Transverse colon (tissue), 4 donors: ENCODE measurements around the gene ADAMTS3. TPM values are rescaled to one million over a fixed set of nuclear protein-coding genes. Genes with fewer than 3 reads are reported as not detected.

Source experiments
- DNase-seq: peaks from one replicate; pipeline ENCODE4 v3.0.0-alpha.2; 2019
- H3K27ac ChIP-seq, 4 donors: fragments of 200-600 bp; sonication (generic); 2 replicates each; pipeline ENCODE4 v1.5.1; 2016 to 2018; ENCODE audit warnings: inconsistent platforms in 4 of 4
- H3K27me3 ChIP-seq: fragments of 200-600 bp; sonication (generic); 2 replicates; pipeline ENCODE4 v1.5.1; 2017; ENCODE audit warnings: inconsistent platforms
- H3K36me3 ChIP-seq, 4 donors: fragments of 200-600 bp; sonication (generic); 2 replicates each; pipeline ENCODE4 v1.5.1; 2017 to 2019; ENCODE audit warnings: inconsistent platforms in 4 of 4
- H3K4me1 ChIP-seq, 4 donors: fragments of 200-600 bp; sonication (generic); 2 replicates each; pipeline ENCODE4 v1.5.1; 2017 to 2020; ENCODE audit warnings: inconsistent platforms in 4 of 4
- H3K4me3 ChIP-seq, 4 donors: fragments of 200-600 bp; sonication (generic); 1 replicate in 1 of 4; 2 replicates in 3 of 4; pipeline versions ENCODE4 v1.5.1 to v1.6.1; 2017 to 2019; ENCODE audit warnings: inconsistent platforms in 4 of 4
- H3K9me3 ChIP-seq, 2 donors: fragments of 200-600 bp; sonication (generic); 2 replicates each; pipeline ENCODE4 v1.5.1; 2017 to 2019; ENCODE audit warnings: inconsistent platforms in 2 of 2
- CTCF ChIP-seq, 5 experiments: fragments of 200-600 bp in 3 of 5; fragments of 450-650 bp in 2 of 5; sonication (generic) in 3 of 5; IDR thresholded peaks; 1 replicate in 2 of 5; 2 replicates in 3 of 5; pipeline ENCODE4 v1.5.1; 2016 to 2017; ENCODE audit warnings: antibody characterized with exemption in 5 of 5, inconsistent platforms in 3 of 5, mild to moderate bottlenecking in 2 of 5, moderate library complexity in 1 of 5
- EP300 ChIP-seq: sonication (generic); formaldehyde crosslinking; IDR thresholded peaks from one replicate; pipeline ENCODE4 v1.6.1; 2017; ENCODE audit warnings: antibody characterized with exemption, low read depth
- POLR2A ChIP-seq: fragments of 450-650 bp; IDR thresholded peaks from one replicate; pipeline ENCODE4 v1.6.1; 2016; ENCODE audit warnings: antibody characterized with exemption, mild to moderate bottlenecking, moderate library complexity
- POLR2AphosphoS5 ChIP-seq, 3 donors: sonication (generic); formaldehyde crosslinking; IDR thresholded peaks; one replicate each; pipeline ENCODE4 v1.6.1; 2016; ENCODE audit warnings: antibody characterized with exemption in 3 of 3
- WGBS, 2 donors: methylation state at CpG; one replicate each; pipeline ENCODE4 v1.1.5; 2018; ENCODE audit warnings: low coverage in 1 of 2; 5-methylcytosine and 5-hydroxymethylcytosine counted together
- in situ Hi-C, 4 donors: fragments of 200-750 bp; cut with MboI; loops; one replicate each; pipeline versions ENCODE4 v1.15.0 to v1.15.1; 2017; ENCODE audit warnings: low sequenced_read_pairs in 3 of 4, low pct_ligation_motif_present in 1 of 4, low pct_unique_long_range_greater_than_20kb in 1 of 4
- intact Hi-C: fragments of 100-400 bp; cut with DNase I; formaldehyde crosslinking; loops from one replicate; pipeline ENCODE4 v1.15.1; 2023; ENCODE audit warnings: low total_unique reads
- total RNA-seq, 4 donors: library from RNA; depleted of rRNA; stranded (reverse); fragments of >200 nt; gene quantifications; one replicate each; pipeline ENCODE4 v1.1.0, GENCODE V29; 2016

The ADAMTS3 gene
- total RNA-seq, 4 donors from 2014 or later = 0.14 to 0.64 TPM; not detected in 2

GRCh38 chr4:72286910-72287309 is 282.1 kb downstream of the ADAMTS3 start:
- Histone ChIP-seq H3K4me3 (no peak overlapping the region), H3K9me3 (no peaks in the 10 kb centered on the region), H3K27me3 (no peaks in the 10 kb centered on the region), H3K36me3 (no peaks in the 10 kb centered on the region), H3K27ac (no peak overlapping the region), H3K4me1 (no peaks in the 10 kb centered on the region)
- no peak for DNase-seq
- intact Hi-C loops (no loop called here), in situ Hi-C loops (loop anchor here in 2 of 4 donors (25.0 kb wide), 1 partner anchor 725 kb away; no protein-coding TSS in a partner anchor)
- TF ChIP-seq EP300 = no peak
- no peak for TF ChIP-seq POLR2A
- no peak for TF ChIP-seq CTCF (IDR thresholded peaks at IDR 0.05)
- TF ChIP-seq POLR2AphosphoS5 (IDR thresholded peaks at IDR 0.05) = no peak
- WGBS, 2 donors = 76% methylated on average over 2 of the region's 2 CpGs; no CpG with 5 or more reads in 1 of the 2 donors

GRCh38 chr4:72286185-72286584 is 282.8 kb downstream of the ADAMTS3 start:
- in situ Hi-C loops = loop anchor here in 2 of 4 donors (25.0 kb wide), 1 partner anchor 726 kb away; no protein-coding TSS in a partner anchor
- WGBS, 2 donors = 74 to 100% methylated on average over 1 of the region's 1 CpG

GRCh38 chr4:72283357-72283756 is 285.7 kb downstream of the ADAMTS3 start:
- TF ChIP-seq CTCF (IDR thresholded peaks at IDR 0.05) (no peak), POLR2AphosphoS5 (IDR thresholded peaks at IDR 0.05) (no peak)
- in situ Hi-C loops (loop anchor here in 2 of 4 donors (25.0 kb wide), 1 partner anchor 729 kb away; no protein-coding TSS in a partner anchor), intact Hi-C loops (no loop called here)
- Histone ChIP-seq H3K4me1 (no peaks in the 10 kb centered on the region), H3K27ac (no peak overlapping the region), H3K4me3 (no peak overlapping the region), H3K36me3 (no peaks in the 10 kb centered on the region), H3K9me3 (no peaks in the 10 kb centered on the region), H3K27me3 (no peaks in the 10 kb centered on the region)
- no peak for DNase-seq
- 88% methylated on average over 2 to 3 of the region's 3 CpGs for WGBS, 2 donors

More at GRCh38 chr4:72286185-72286584, 282.8 kb downstream of the ADAMTS3 start:
- no peak overlapping the region for H3K4me3 ChIP-seq
- no peaks in the 10 kb centered on the region for H3K27me3 ChIP-seq
- H3K4me1 ChIP-seq = no peaks in the 10 kb centered on the region
- H3K9me3 ChIP-seq = no peaks in the 10 kb centered on the region
- DNase-seq = no peak
- no peaks in the 10 kb centered on the region for H3K36me3 ChIP-seq
- H3K27ac ChIP-seq = no peak overlapping the region
- intact Hi-C loops = no loop called here
- no peak for TF ChIP-seq POLR2A
- no peak for TF ChIP-seq POLR2AphosphoS5 (IDR thresholded peaks at IDR 0.05)
- peak in 1 of 5 experiments; percentile 8 for TF ChIP-seq CTCF (IDR thresholded peaks at IDR 0.05)
- TF ChIP-seq EP300 = no peak

- WGBS, 2 donors = 88% methylated on average over 3 of the region's 3 CpGs; no CpG with 5 or more reads in 1 of the 2 donors
- in situ Hi-C loops = loop anchor here in 2 of 4 donors (25.0 kb wide), 1 partner anchor 732 kb away; no protein-coding TSS in a partner anchor
- TF ChIP-seq CTCF (IDR thresholded peaks at IDR 0.05) = no peak
- TF ChIP-seq POLR2A = no peak
- no peak for TF ChIP-seq POLR2AphosphoS5 (IDR thresholded peaks at IDR 0.05)
- no peak for TF ChIP-seq EP300
These were observed 288.8 kb downstream of the ADAMTS3 start for GRCh38 chr4:72280252-72280651.

More at GRCh38 chr4:72280252-72280651, 288.8 kb downstream of the ADAMTS3 start:
- DNase-seq = no peak
- Histone ChIP-seq H3K4me1 (no peaks in the 10 kb centered on the region), H3K4me3 (no peak overlapping the region), H3K27ac (no peak overlapping the region), H3K9me3 (no peaks in the 10 kb centered on the region), H3K27me3 (no peaks in the 10 kb centered on the region), H3K36me3 (no peaks in the 10 kb centered on the region)
- intact Hi-C loops = no loop called here
